DOHH2 (cell line): ENCODE measurements around the gene MOGAT2.

Experiments
- CTCF ChIP-seq: fragments of 200-600 bp; sonication (generic); IDR thresholded peaks from one replicate; pipeline ENCODE4 v1.5.1; 2014; ENCODE audit warnings: antibody characterized with exemption, mild to moderate bottlenecking, low read depth, low read length; ENCODE audit not compliant: poor library complexity, severe bottlenecking
- EZH2phosphoT487 ChIP-seq: fragments of 200-600 bp; sonication (generic); IDR thresholded peaks from 2 replicates; pipeline ENCODE4 v1.6.1; 2017; ENCODE audit warnings: borderline replicate concordance, mild to moderate bottlenecking, antibody characterized with exemption, low read length, moderate library complexity, mixed read lengths

GRCh38 chr11:75740681-75741080, 23.0 kb downstream of the MOGAT2 start:
- no peak for TF ChIP-seq CTCF
- no peak for TF ChIP-seq EZH2phosphoT487
